Measurements from ENCODE around the gene FNBP1L.

GRCh38 chr1:93496520-93496919, 48.6 kb downstream of the FNBP1L start:
- no peak for TF ChIP-seq POLR2A (IDR thresholded peaks at IDR 0.05; ENCODE audit: low read depth, low read length)
- no peak for TF ChIP-seq POLR2AphosphoS5 (IDR thresholded peaks at IDR 0.05; ENCODE audit: low read depth, low read length)
- TF ChIP-seq TAF1 (IDR thresholded peaks at IDR 0.05; ENCODE audit: low read depth, low read length), result no peak
- no peak for TF ChIP-seq SPI1 (IDR thresholded peaks at IDR 0.05; ENCODE audit: low read depth, low read length)
- TF ChIP-seq POU2F2 (IDR thresholded peaks at IDR 0.05; ENCODE audit: low read depth, low read length), result no peak
- TF ChIP-seq PAX5 (IDR thresholded peaks at IDR 0.05; ENCODE audit: insufficient read depth, low read length, severe bottlenecking), result no peak

Data from GM12891 (cell line).